Heart left ventricle (tissue), 13 donors: Measurements from ENCODE around the gene PTPRN2.

ENCODE experiments used
- POLR2A ChIP-seq, 2 donors: fragments of 450-650 bp; IDR thresholded peaks; one replicate each; pipeline ENCODE4 v1.6.1; 2017; ENCODE audit warnings: antibody characterized with exemption in 2 of 2, mild to moderate bottlenecking in 2 of 2, moderate library complexity in 2 of 2
- TF ChIP-seq, protein P1 (sequence below), 12 donors: fragments of 200-600 bp; sonication (generic) in 4 of 12; IDR thresholded peaks; one replicate each; pipeline versions ENCODE4 v1.5.0 to v1.8.0; 2018 to 2022; ENCODE audit warnings: antibody characterized with exemption in 12 of 12, mild to moderate bottlenecking in 5 of 12
- donor health status: ischemic (EF 13 %, LVEDD 7.1; RV severe dilation, severe dysfunction).
- donor health status: DM: no; HTN: yes; CAD: no.
- donor health status: DM: no; HTN: no; CAD: no.
- donor health status: ischemic (EF 25% LVEDD 6.9; RV normal size, moderate dysfunction).
- donor health status: ischemic (EF 25% LVEDD 5.7; RV mildly dilated, moderate dysfunction).
- donor health status: ischemic (EF 35%, LVEDD 5.7; RV mildly dilated, moderate dysfunction).
- donor health status: nonischemic (EF 11% LVEDD 7.7; RV severe dilation, severe dysfunction).
- donor health status: DM: yes; HTN: yes; CAD: no.
- donor health status: PGD.
- donor health status: ischemic (EF 29% LVEDD 5.4; RV normal size, mild dysfunction).
- donor health status: nonischemic (EF 23%, LVEDD 6.1; RV moderate dilation, normal function).

- TF ChIP-seq, protein P1, sequence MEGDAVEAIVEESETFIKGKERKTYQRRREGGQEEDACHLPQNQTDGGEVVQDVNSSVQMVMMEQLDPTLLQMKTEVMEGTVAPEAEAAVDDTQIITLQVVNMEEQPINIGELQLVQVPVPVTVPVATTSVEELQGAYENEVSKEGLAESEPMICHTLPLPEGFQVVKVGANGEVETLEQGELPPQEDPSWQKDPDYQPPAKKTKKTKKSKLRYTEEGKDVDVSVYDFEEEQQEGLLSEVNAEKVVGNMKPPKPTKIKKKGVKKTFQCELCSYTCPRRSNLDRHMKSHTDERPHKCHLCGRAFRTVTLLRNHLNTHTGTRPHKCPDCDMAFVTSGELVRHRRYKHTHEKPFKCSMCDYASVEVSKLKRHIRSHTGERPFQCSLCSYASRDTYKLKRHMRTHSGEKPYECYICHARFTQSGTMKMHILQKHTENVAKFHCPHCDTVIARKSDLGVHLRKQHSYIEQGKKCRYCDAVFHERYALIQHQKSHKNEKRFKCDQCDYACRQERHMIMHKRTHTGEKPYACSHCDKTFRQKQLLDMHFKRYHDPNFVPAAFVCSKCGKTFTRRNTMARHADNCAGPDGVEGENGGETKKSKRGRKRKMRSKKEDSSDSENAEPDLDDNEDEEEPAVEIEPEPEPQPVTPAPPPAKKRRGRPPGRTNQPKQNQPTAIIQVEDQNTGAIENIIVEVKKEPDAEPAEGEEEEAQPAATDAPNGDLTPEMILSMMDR (IDR thresholded peaks at IDR 0.05) = no peak
- TF ChIP-seq POLR2A (IDR thresholded peaks at IDR 0.05) = no peak
Measured at GRCh38 chr7:158520825-158521224, 66.8 kb downstream of the PTPRN2 start.
